ENCODE data around the gene ZNF792.
"Not testable (repeated sequence)": the region's sequence is repeated elsewhere in the genome, so short reads cannot be mapped to it uniquely, and the experiment has no call there.

The ZNF792 gene

DNA sequence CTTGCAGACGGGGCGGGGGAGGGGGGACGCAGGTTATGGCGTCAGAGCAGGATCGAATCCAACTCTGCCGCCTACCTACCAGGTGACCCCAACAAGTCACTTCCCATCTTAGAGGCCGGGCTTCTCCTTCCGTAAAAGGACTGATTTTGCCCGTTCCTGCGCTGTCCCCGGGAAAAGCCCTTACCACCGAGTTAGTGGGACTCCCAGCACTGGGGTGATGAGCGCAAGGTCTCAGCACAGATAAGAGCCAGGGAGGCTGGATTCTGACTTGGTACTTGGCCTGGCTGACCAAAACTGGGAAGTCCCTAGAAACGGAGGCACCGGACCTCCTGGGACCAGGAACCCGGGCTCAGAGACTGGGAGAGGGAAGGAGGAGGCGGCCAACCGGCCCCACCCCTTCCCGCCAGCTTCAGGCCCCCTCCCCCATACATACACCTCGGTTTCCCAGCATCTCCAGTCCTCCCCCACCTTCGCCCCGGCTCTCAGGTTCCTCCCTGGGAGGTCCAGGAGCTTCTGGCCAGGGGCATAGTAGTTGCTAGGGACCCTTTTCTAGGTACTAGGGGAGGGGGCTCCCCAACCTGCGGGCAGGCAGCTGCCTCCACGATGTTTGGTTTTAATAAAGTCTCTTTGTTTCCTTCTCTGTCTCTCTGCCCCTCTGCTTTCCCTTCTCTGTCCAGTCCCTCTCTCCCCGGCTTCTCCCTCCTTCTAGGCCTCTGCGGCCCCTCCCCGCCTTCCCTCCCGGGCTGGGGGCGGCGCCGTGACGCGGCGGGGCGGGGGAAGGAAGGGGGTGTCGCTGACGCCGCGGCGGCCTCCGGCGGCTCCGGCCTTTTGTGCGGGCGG is 35.7 kb upstream of the ZNF792 start, which contains the start of gene GRAMD1A:
Gene GRAMD1A, plus strand, starts transcription at position 826 of the 840 bp plus-strand sequence. CDS start 156 bp downstream, outside the sequence.
- intact Hi-C loops (cut with DNase I): no loop called here
- DNase-seq: peak; percentile 35 to 92 (median 84)

DNA sequence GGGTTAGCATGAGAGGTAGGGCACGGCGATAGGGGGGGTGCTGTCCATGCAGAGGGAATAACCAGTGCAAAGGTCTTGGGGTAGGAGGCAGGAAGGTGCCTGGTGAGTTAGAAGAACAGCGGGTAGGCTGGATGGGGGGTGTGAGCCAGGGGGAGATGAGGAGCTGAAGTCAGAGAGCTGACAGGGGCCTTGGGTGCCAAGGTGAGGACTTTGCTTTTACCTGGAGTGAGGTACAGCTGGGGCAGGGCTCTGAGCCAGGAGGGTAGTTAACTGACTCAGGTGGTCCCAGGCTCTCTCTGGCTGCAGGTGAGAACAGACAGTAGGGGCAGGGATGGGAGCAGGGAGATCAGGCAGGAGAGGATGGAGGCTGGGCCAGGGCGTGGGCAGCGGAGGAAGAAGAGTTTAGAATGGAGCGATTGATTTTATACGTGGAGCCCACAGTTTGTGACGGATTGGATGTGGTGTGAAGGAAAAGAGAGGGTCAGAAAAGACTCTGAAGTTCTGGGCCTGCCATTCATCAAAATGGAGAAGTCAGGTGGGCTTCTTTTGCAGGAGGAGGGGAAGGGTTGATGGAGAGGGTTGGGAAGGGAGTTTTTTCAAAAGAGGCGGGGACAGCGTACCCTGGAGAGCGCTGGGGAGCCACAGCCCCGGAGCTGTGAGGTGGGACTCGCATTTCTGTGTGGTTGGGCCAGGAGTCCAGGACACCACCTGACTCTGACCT is 34.9 kb upstream of the ZNF792 start:
- intact Hi-C loops (cut with DNase I): no loop called here
- no peak for DNase-seq

DNA sequence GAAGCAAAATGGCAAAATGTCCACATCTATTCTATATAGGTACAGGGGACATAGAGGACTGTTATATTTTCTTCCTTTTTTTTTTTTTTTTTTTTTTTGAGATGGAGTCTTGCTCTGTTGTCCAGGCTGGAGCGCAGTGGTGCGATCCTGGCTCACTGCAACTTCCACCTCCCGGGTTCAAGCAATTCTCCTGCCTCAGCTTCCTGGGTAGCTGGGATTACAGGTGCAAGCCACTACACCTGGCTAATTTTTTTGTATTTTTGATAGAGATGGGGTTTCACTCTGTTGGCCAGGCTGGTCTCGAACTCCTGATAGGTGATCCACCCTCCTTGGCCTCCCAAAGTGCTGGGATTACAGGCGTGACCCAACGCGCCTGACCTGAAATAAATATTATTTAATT is 34.2 kb upstream of the ZNF792 start:
- intact Hi-C loops (cut with DNase I); DNase-seq: not testable (repeated sequence)

DNA sequence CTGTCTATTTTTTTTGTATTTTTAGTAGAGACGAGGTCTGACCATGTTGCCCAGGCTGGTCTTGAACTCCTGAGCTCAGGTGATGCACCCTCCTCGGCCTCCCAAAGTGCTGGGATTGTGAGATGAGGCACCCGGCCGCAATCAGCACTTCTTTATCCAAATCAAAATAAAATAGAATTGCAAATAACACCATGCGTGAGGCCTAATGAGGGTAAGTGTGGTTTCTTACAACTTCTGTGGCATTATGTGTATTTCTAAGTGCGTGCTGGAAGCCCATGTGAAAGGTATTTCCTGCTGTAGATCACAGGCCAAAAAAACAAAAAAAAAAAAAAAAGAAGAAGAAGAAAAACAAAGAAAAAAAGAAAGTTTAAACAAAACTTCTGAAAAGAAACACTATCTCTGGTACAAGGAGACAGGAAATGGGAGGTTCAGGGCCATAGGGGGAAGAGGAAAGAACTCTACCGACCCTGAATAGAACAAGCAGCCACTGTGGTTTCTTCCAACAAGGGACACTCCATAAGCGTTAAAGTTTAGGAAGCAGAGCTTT is 33.1 kb upstream of the ZNF792 start:
- intact Hi-C loops (cut with DNase I): no loop called here
- DNase-seq: no peak

DNA sequence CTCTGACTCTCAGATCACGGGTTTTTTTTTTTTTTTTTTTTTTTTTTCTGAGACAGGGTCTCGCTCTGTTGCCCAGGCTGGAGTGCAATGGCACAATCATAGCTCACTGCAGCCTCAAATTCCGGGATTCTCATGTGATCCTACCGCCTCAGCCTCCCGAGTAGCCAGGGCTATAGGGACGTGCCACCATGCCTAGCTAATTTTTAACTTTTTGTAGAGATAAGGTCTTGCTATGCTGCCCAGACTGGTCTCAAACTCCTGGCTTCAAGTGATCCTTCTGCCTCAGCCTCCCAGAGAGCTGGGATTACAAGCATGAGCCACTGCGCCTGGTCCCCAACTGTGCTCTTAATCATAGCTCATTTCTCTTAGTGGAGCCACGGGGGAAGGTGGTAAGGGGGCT is 31.5 kb upstream of the ZNF792 start:
- DNase-seq: no peak

DNA sequence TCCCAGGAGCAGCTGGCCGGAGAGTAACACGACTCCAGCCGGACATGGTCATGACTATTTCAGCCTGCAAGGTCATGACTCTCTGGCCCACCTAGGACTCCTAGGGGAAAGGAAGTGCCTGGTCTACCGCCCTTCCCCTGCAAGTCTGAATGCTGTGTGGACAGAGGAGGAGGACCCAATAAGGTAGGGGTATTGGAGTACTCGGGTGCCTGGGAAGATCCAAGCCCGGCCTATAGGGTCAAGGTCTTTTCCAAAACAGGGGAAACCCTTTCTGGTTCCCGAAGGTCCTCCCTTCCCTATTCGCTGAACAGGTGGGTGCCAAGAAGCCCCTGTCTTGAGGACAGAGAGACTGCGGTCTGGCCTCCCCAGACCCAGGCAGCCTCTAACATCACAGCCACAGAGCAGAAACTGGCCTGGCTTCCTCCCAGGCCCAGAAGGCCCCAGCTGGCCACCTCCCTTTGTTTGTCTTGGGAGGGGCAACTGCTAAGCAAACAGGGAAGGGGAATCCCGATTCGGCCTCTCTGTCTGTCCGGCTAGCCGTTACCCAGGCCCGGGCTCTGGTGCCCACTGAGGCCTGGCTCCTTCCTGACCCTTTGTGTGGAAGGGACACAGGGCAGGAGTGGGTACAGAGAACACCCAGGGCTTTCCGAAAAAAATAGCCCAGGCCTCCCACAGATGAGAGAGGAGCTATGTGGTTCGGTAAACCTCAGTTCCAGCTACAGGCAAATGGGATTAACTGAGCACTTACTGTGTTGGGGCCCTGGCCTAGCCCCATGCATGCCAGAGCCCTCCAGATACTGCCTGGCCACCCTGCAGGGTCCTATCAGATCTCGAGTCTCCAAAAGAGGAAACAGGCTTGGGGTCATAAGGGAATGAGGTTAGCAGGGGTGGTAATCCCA is 30.9 kb upstream of the ZNF792 start:
- intact Hi-C loops (cut with DNase I): no loop called here
- DNase-seq: no peak

More for the DNA sequence above, 31.5 kb upstream of the ZNF792 start:
- intact Hi-C loops (cut with DNase I): no loop called here

DNA sequence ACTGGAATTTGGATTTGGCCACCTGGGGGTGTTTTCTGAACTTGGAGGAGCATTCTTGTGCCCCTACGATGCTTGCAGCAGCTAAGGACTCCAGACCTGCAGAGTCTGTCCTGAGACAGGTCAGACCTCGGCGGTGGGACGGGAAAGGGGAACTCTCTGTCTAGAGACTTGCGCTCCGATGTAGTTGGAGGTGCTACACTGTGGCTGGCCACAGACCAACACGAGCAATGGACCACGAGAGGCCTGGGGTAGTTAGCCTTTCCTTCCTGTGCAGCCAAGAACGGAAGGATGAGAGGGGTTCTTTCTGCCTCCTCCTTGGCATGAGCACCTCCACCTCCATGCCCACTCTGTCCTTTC is 30.2 kb upstream of the ZNF792 start:
- intact Hi-C loops (cut with DNase I): no loop called here
- DNase-seq: no peak

DNA sequence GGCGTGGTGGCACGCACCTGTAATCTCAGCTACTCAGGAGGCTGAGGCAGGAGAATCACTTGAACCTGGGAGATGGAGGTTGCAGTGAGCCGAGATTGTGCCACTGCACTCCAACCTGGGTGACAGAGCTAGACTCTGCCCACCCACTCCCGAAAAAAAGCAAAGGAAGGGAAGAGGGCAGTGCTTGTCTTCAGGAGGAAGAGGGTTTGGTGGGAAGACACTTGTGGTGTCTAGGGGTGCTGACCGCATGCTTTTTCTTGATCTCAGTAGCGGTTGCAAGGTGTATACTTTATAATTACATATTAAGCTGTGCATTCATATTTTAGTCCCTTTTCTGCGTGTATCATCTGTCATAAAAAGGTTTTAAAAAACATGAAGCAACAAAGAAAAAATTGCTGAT is 28.6 kb upstream of the ZNF792 start:
- intact Hi-C loops (cut with DNase I); DNase-seq: not testable (repeated sequence)

DNA sequence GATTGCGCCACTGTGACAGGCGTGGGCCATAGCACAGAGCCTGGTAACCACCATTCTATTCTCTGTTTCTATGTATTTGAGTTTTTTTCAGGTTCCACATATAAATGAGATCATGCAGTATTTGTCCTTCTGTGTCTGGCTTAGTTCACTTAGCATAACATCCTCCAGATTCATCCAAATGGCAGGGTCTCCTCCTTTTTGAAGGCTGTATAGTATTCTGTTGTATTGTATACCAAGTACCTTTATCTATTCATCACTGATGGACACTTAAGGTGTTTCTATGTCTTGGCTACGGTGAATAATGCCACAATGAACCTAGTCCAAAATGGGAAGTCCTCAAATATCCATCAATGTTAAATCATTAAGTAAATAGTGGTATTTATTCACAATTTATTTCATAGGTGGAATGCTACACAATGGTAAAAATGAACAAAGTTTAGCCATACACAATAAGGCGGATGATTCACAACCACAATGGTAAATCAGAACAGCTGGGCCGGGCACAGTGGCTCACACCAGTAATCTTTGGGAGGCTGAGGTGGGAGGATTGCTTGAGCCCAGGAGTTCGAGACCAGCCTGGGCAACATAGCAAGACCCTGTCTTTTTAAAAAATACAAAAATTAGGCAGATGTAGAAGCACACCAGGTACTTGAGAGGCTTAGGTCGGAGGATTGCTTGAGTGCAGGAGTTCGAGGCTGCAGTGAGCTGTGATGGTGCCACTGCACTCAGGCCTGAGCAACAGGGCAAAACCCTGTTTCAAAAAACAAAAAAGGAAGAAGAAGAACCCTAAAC is 27.7 kb upstream of the ZNF792 start:
- DNase-seq: no peak
- intact Hi-C loops (cut with DNase I): no loop called here

DNA sequence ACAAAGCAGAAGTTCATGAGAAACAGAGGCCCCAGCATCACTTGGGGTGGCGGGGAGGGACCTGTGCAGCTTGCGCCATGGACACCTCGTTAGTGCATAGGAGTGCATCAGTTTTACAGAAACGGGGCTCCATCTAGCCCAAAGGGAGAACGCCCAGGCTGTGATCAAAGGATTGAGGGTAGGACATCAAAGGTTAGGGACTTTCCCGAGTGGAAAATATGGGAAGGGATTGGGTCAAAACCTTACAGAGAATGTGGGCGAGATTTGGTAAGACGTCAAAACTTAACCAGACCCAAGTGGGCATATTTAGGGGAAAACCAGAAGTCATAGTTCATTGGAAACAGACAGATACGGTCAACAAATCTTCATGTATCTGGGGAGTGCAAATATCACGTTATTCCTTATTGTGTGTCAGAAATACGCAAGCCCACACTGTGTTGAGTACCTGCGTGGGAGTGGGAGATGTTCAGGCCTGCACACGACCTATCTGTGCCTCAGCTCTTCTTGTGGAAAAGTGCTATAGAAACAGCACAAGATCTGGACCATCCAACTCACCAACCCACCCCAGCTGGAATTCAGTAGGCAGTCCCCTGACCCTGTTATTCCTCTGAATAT is 26.7 kb upstream of the ZNF792 start:
- DNase-seq: no peak
- intact Hi-C loops (cut with DNase I): no loop called here

DNA sequence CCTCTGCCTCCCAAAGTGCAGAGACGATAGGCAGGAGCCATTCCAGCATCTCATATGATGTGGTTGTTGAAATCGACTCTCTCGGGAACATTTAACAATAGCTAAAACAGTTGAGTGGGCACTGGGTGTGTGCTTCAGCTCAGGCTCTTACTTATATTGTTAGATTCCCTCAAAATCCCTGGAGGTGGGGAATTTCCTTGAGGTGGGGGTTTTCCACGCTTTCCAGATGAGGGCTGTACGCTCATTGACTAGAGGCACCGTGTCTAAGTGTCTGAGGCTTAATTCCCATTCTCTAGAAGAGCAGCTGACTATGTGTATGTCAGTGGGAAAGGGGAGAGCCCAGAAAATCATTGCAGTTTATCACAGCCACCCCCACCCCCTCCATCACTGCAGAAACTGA is 25.3 kb upstream of the ZNF792 start:
- peak in 4 of 42 donors; percentile 13 to 58 (median 38) for DNase-seq

DNA sequence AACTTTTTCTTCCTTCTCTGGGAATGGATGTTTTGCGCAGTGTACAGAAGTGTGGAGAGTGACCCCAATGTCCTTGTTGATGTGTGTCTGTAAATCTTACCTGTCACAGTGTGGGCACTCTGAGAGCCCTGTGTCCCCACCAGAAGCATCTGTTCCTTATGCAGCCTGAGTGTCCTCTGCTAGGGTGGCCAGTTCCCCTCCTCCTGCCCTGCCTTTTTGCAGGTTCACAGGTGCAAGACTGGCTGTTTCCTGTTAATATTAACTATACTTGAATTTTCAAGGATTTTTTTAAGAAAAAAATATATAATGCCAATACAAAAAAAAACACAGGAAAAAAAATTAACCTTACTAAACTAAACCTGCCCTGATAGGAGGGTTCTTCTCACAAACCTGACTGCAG is 24.1 kb upstream of the ZNF792 start:
- DNase-seq: no peak
- intact Hi-C loops (cut with DNase I): no loop called here

More for the DNA sequence above, 25.3 kb upstream of the ZNF792 start:
- intact Hi-C loops (cut with DNase I): no loop called here

DNA sequence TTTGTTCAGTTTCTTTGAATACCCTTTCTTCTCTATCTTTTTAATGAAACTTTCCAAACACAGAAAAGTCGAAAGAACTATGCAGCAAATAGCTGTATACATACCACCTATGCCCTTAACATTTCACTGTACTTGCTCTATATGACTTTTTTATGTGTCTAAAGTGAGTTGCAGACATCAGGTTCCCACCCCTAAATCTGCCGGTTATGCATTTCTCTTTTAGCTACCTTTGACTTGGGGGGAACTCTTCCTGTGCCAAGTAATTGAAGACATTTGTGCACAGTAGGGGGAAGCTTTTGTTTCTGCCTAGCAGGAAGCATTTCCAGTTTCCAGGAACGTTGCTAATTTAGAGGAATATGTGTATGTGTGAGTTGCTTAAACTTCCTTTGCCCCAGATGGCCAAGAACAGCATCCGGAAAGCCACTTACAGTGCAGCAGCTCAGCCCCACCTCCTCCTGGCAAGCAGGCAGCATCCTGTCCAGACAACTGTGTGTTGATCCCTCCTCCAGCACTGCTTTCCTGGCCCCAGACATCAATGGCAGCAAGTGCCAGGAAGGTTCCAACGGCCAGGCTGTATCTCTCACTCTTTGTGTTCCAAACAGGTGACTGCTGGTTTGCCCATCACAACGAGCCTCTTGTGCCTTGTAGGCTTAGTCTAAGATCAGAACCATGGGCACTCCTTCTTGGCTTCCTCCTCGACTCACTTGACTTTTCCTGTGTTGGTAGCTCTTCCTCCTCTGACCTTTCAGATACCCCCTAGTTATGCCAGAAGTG is 21.4 kb upstream of the ZNF792 start:
- DNase-seq: peak in 4 of 42 donors; percentile 18 to 46 (median 32)
- intact Hi-C loops (cut with DNase I): no loop called here

DNA sequence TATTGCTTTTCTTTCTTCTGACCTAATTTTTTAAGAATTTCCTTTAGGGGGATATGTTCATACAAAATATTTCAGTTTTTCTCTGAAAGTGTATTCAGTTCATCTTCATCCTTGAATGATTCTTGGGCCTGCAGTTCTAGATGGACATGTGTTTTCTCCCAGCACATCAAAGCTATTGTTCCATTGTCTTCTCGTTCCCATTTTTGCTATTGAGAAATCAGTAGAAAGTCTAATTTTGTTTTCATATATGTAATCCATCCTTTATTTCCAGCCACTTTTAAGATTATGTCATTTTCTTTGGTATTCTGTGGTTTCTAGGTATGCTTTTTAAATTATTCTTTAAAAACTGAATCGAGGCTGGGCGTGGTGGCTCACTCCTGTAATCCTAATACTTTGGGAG is 20.3 kb upstream of the ZNF792 start:
- intact Hi-C loops (cut with DNase I): no loop called here
- DNase-seq: no peak

DNA sequence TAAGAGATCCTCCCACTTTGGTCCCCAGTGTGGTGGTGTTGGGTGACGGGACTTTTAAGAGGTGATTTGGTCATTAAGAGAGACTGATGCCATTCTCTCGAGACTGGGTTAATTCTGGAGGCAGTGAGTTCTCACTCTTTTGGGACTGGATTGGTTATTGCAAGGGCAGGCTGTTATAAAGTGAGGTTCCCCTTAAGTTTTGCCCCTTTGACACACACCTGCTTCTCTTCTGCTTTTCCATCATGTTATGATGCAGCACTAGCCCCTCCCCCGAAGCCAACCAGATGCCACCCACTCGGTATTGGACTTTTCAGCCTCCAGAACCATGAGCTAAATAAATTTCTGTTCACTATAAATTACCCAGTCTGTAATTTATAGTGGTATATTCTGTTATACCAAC is 19.8 kb upstream of the ZNF792 start:
- DNase-seq: no peak
- intact Hi-C loops (cut with DNase I): no loop called here

DNA sequence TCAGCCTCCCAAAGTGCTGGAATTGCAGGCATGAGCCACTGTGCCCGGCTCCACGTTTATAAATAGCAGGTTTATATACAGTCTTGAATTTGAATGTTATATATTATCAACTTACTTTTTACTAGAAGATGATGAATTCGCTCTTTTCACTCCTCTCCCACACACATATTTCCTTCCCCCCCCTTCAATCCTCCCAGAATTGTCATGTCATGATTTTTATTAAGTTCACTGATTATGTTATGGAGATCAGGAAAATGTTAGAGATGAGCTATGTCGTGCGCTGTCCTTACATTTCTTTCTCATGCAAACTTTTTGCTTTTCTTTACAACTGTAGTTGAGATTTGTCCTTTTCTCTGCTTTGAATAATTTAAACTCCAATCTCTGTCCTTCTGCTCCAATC is 18.2 kb upstream of the ZNF792 start:
- intact Hi-C loops (cut with DNase I): no loop called here
- DNase-seq: no peak
